Fibroblast of skin of left quadriceps (primary cell): ENCODE measurements around the gene LITAF.

ENCODE experiments used
- DNase-seq, 2 experiments: peaks; one replicate each; pipeline ENCODE4 v3.0.0-alpha.2; 2013; ENCODE audit warnings: low read depth in 2 of 2

The LITAF gene

DNA sequence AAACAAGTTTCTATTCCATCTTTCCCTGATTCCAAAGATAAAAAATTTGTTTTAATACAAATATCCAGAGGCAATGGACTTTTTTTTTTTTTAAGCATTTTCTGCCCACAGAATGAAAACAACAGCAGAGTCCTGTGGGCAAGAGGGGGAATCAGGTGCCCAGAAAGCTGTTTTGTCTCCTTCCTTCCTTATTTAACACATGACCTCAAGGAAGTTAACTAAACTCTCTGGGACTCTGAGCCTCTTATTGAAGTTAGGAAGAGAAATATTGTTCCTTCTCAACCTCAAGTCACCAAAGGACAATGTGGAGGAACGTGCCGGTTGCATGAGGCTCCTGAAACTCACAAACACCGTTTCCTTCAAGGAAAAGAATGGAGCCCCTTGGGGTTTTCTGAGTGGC, 34.9 kb downstream of the LITAF start:
- no peak for DNase-seq

DNA sequence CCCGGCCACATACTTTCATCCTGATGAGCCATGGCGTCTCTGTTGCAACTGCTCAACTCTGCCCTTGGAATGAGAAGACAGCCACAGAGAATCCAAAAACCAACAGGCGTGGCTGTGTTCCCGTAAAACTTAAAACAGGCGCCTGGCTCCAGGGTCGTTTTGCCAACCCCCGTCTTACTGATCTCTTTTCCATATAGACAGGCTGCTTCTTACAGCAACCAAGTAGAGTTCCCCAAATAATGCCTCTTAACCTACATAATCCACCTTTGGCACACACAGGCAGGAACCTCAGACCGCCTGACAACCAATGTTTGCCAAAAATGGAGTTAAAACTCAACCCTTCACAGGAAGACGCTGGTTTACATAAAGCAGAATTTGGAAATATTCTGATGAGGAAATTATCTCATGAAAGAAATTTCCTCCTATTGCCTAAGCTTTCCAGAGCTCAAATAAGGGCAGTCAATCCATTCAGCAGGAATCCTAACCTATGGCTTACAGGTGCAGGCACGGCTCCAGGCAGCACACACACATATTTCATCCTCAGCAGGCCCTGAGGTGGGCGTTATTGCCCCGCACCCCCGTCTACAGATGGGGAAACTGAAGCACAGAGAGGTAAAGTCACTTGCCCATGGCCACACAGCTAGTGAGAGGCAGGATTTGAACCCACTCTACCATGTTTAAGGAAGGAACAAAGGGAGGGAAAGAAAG, 35.8 kb downstream of the LITAF start:
- no peak for DNase-seq

DNA sequence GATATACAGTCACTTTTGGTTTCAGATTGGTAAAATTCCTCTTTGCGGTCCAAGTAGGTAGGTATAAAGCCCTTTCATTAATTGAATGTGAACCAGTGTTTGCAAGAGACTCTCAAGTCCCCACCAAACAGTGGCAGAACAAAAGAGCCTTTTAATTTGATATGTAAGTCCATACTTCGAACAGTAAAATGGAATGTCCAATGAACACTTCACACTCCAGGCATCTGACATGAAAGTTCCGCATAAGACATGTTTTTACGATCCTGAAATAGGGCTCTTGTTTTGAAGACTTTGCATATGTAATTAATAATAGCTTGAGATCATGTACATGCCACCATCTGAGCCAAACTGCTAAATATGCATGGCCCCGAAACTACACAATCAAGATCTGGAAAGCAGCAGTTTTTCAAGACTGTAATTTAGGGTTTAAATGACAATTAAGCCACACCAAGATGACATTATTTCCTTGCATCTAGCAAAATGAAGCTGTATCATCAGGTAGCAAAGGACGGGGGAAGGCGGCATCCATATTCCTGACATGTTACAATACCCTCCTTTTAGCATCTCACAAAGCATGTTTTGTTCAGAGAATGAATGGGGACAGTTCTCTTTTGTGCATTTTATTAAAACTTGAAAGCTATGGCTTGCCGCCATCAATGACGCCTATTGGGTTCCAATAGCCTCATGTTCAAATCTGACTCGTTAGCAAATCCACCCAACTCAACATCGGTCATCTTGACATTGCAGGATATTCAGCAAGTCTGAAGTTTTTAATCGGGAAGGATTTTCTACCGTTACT, 39.4 kb downstream of the LITAF start:
- peak in 1 of 2 experiments; percentile 11 for DNase-seq

DNA sequence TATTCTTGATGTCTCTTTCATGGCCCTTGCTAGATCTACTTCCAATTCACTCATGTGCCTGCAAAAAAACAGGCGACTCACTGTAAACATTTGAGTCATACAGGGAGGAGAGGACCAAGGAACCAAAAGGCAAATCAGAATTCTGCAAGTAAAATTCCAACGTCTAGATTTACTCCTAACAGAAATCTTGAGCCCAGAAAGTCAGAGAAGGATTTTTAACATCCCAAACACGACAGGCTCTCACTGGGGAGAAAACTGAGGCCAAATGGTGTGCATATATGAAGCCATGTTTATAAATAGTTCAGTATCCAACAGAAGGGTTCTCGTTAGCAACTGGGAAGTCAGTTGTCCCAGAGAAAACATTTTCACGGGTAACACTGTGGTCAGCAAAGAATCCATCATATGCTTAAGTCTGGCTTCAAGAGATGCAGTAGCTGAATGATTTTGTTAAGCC, 40.1 kb downstream of the LITAF start:
- peak in 1 of 2 experiments; percentile 9 for DNase-seq

DNA sequence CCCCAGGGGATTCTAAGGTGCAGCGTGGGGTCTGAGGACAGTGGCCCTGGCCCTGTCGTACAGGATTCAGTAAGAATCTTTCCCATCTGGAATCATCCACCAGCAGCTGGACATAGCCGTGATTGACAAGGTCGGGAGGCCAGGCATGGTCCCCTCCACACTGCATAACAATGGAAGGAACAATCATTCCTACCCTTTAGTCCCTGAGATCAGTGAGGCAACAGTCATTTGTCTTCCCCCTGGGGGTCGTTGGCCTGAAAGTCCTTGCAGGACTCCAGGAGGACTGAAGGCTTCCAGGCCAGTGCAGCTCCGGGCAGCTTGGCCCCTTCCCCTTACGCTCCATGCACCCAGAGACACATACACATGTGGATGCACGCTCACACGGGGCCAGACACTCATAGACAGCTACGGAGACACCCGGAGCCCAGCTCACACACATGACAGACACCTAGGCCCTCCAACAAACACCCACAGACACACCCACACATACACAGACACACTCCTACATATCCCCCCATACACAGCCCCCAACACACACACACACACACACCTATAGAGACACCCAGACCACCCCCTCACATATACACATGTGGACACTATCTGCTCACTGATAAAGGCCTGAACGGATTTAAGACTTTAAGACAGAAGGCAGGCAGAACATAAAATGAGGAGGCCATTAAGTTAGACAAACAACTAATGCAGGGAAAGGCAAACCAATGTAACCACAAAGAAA, 42.9 kb downstream of the LITAF start:
- DNase-seq, result no peak

DNA sequence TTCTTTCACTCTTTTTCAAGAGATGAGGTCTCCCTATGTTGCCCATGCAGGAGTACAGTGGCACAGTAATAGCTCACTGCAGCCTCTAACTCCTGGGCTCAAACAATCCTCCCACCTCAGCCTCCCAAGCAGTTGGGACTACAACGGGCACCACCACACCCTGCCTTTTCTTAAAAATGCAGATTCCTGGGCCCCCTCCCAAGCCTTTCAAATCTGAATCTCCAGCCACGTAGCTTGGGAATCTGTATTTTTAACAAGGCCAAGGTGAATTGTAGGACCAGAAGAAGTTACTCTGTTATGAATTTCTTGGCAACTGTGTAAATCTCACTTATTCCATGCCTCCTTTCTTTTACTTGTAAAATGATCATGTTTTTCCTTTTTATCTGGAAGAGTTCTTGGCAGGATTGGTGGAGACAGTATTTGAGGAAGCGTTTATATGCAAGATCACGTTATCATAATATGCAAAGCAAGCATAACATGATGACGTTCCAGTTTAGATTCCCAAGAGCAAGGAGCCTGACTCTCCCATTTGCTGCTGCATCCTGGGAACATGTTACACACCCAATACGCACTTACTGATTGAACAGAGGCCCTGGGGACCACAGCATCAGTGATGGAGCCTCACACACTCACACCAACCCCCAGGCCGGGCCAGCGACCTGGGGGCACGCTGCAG, 44.5 kb downstream of the LITAF start:
- no peak for DNase-seq

DNA sequence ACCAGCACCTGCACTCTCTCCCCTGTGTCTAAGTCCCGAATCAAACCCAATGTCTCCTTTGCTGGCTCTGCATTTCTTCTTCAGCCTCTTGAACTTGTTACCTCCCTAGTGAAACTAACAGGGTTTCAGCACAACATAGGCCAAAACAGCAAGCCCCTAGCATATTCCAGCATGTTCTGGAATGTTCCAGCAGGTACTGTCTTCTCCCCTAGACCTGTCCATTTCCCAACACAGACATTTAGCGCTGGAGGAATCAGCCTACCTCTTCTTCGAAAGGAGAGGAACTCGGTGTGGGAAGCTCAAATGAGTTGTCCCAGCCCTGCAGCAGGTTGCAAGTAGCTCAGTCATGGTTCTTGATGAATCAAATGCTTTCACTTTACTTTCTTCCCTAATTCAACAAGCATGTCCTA, 47.1 kb downstream of the LITAF start:
- no peak for DNase-seq

DNA sequence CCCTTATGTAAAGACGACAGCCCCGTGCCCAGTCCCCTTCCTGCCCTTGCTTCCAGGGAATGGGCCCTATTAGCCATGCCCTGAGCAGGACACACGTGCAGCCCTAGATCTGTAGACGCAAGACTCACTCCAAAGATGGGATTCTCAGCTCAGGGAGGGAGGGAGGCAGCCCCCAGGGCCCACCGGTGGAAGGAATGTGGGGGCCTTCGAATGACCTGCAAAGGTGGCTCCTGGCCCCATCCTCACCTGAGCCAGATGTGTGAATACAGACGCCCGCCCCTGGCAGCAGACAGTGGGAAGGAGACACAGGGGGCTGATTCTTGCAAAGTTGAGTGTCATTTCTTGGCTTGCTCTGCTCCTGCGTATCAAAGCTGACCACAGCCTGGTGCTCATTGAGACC, 47.8 kb downstream of the LITAF start:
- DNase-seq, result no peak

DNA sequence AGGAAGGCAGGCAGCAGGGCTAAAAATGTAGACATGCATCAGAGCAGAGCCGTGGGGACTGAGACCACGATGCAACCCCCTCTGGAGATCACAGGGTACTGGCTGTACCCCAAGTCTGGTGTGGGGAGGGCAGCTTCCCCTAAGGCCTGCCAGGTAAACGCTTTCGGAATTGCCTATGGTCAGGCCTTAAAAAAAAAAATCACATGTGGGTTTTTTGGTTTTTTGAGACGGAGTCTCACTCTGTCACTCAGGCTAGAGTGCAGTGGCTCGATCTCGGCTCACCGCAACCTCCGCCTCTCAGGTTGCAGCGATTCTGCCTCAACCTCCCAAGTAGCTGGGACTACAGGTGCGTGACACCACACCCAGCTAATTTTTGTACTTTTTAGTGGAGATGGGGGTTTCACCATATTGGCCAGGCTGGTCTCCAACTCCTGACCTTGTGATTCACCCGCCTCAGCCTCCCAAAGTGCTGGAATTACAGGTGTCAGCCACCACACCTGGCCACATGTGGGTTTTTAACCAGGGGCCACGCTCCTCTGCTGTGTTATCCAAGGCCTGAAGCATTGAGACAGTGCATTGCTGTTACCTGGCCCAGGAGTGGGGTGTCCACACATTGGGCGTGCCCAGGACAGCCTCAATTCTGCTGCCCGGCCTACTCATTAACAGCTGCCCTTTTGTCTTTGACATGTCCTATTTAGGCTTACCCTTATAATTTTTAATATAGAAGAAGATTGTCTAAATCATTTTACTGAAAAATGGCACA, 50.4 kb downstream of the LITAF start:
- no peak for DNase-seq

DNA sequence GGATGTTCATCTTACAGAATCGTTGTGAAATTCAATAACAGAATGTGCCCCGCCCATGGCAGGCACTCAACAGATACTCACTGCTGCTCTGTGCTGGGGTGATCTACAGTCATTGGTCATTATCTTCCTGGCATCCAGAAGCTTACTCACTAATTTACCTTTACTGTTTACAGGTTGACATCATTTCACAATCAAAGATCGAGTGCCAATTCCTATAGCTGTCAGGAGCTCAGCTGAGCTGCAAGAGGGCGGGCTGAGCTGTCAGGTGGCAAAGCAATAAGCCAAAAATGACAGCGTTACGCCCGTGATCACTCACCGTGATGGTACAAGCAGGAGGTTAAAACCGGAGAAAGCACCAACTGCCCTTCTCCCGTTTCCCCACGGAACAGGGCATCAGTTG, 51.2 kb downstream of the LITAF start:
- no peak for DNase-seq

DNA sequence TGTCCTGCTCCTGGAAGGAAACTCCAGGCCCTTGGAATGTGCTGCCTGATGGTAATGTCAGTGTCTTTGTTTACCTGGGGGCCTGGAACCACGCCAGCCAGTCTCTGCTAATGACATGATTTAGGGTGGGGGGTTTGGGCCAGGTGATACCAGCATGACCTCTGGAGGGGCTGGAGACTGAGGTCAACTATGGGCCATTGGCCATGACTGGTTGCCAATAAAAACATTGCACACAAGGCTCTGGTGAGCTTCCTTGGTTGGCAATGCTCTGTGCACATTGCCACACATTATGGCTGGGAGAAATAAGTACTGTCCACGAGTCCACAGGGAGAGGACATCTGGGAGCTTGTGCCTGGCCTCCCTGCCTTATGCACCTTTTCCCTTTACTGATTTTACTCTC, 52.5 kb downstream of the LITAF start:
- DNase-seq, result no peak

DNA sequence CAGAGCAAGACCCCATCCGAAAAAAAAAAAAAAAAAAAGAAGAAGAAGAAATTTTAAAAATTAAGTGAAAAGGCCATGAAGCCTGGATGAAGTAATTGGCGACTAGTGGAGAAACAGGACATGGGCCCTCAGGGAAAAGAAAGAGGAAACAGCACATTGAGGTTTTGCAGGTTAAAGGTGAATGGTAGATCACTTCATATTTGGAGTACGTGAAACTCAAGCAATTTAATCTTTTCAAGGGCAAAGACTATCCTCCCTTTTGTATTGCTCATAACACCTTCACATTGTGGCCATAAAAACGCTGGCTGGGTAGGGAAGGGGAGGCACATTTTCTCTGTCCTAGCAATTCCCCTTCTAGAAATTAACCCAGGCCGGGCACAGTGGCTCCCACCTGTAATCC, 53.1 kb downstream of the LITAF start:
- no peak for DNase-seq

DNA sequence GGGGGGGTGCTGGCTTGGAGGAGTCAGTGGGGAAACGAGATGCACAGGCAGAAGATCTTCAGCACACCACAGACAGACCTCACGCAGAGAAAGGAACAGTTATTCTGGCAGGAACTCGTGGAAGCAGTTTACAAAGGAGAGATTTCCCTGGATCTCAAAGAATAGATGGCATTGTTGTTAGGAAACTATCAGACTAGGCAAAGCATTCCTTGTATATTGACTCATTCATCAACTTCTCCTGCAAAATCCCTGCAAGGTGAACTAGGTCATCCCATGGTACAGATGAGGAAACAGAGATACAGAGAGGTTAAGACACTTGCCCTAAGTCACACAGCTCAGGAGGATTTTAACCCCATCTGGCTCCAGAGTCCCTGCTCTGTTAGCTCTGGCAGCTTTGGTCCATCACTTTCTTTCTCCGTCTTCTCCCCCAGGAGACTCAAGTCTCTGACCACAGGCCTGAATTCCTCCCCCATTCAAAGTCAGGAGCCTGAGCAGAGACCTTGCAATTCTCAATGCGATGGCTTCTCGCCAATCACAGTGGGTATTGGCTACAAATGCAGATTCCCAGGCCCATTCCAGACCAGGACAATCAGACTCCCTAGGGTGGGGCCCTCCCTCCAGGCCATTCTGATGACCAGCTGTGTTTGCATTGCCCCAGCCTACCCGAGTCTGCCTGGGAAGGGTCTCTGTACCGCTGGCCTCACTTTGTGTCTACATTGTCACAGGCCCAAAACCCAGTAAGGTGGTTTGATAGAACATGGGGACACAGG, 56.4 kb downstream of the LITAF start:
- no peak for DNase-seq

DNA sequence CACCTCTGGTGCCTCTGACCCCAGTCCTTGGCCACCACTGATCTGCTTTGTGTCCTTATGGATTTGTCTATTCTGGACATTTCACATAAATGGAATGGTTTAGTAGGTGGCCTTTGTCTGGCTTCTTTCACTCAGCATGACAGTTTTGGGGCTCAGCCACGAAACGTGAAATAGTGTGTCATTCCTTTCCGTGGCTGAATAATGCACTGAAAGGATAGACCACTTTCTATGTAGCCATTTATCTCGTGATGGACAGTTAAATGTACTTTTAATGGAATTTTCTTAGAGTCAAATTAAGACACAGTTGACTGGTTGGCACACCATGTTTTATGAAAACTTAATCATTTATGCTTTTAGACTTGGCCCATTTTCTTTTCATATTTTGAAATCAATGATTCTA, 57.4 kb downstream of the LITAF start:
- DNase-seq, result no peak

DNA sequence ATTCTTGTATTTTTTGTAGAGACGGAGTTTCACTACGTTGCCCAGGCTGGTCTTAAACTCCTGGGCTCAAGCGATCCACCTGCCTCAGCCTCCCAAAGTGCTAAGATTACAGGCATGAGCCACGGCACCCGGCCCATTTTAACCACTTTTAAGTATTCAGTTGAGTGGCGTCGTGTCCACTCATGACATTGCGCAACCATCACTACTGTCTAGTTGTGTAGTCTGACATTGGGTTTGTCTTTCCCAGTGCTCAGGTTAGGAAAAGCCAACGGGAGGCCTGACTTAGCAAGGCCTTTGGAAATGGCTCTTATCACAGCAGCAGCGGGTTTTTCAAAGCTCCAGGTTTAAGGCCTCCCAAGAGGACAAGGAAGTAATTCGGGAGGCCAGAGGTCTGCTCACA, 58.7 kb downstream of the LITAF start:
- no peak for DNase-seq

DNA sequence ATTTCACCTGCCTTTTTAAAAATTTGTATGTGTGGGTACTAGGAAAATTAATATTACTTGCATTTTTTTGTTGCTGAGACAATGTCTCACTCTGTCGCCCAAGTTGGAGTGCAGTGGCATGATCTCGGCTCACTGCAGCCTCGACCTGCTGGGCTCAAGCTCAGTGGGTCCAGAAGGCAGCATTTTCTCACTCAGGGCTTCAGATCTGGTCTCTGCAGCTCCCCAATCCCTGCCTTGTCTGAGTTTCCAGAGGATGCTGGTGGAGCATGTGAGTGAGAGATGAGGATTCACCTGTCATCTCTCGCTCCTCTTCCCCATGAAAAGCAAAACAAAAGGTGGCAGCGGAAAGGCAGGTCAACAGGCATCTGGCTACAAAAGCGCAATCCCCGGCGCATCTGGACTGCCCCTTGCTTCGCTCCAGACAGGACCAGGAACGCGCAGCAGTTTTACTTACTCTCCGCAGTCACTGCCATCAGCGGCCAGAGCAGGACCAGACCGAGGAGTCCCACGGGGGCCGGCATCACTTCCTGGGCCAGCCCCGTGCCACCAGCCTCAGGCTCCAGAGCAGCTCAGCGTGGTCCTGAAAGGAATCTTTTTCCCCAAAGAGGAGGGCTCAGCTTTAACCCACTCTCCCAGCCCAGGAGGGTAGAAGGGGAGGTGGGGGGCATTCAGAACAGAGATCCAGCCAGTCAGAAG, 59.9 kb downstream of the LITAF start:
- DNase-seq, result no peak

DNA sequence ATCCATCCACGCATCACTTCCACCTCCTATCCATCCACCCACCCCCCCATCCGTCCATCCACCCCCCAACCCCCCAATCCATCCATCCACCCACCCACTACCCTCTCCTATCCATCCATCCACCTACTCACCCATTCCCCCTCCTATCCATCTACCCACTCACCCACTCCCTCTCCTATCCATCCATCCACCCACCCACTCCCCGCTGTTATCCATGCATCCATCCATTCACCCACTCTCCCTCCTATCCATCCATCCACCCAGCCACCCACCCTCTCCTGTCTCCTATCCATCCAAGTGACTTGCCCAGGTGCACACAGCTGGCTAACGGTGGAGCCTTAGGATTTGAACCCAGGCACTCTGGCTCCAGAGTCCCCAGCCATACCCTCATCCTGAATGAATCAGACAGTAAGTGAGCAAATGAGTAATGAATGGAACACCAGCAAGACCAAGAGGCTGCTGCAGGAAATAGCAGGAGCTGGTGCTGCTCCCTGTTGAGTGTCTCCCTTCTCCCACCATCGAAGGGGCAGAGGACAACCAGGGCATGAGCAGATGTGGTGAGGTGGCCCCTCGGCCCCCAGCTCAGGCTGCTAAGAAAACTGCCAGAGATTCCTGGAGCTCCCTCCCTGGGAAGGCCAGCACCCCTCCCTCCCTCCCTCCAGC, 62.5 kb downstream of the LITAF start:
- DNase-seq, result no peak

DNA sequence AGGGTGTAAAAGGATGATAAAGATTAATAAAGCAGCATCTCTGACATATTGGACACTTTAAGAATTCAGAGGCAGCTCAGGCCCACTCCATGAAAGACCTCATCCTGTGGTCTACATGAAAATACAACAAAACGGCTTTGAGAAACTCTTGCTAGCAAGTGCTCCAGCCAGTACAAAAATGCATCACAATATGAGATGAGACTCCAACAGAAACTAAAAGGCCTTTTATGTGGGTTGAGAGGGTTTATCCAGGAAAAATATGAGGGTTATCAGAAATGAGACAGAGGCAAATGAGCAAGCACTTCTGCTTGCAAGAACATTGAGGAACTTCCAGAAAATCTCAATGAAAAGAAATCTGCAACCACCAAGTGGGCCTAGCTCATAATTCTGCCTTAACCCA, 65.7 kb downstream of the LITAF start:
- DNase-seq, result no peak

DNA sequence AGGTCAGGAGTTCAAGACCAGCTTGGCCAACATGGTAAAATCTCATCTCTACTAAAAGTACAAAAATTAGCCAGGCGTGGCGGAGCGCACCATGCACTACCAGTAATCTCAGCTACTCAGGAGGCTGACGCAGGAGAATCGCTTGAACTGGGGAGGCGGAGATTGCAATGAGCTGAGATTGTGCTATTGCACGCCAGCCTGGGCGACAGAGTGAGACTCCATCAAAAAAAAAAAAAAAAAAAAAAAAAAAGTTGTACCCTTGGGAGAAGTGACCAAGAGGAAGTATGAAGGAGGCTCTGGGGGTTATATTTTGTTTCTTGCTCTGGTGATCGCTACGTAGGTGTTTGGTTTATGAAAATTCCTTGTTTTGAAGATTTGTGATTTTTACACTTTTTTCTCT, 66.3 kb downstream of the LITAF start:
- DNase-seq, result no peak
